ENCODE data around the gene CMSS1. TPM values are rescaled to one million over a fixed set of nuclear protein-coding genes. Genes with fewer than 3 reads are reported as not detected.

CMSS1 gene
- total RNA-seq, 1 experiment from 2014 or later, result 86.3 TPM

DNA sequence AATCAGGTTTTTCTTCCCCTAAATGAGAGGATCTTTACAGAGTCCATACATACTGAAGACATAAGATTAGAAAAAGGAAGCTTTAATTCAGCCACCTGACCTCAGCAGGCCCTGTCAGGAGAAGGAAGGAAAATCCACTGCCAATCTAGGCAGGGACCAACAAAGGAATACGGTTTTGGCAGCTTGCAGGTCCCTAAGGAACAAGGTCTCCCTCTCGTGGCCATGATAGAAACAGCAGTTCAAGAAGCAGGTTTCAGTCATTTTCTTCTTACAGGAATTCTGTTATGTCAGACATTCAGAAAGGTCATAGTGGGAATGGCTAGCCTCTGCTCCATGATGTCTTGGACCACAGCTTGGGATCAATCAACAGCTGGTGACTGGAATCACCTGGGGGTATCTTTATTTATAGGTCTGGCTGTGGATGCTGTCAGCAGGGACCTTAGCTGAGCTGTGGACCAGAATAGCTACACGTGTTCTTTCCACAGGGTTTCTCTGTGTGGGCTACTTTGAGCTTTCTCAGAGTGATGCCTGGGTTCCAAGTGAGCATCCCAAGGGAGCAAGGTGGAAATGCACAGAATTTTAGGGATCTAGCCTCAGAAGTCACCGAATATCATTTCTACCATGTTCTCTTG, 9.4 kb upstream of the CMSS1 start:
- ATAC-seq, result peak; percentile 69
- BruUV-seq (replicated peaks), result no TSS peak
- TF ChIP-seq SIN3A (IDR thresholded peaks at IDR 0.05; ENCODE audit: borderline replicate concordance, insufficient read depth, low read depth, low read length), result no peak
- TF ChIP-seq TCF7L2 (IDR thresholded peaks at IDR 0.05; ENCODE audit: low read depth, low read length), result no peak
- TF ChIP-seq POLR2AphosphoS5 (IDR thresholded peaks at IDR 0.05; ENCODE audit: low read depth, low read length), result no peak
- TF ChIP-seq CTCF (IDR thresholded peaks at IDR 0.05), result peak; percentile 96
- TF ChIP-seq, protein P1, sequence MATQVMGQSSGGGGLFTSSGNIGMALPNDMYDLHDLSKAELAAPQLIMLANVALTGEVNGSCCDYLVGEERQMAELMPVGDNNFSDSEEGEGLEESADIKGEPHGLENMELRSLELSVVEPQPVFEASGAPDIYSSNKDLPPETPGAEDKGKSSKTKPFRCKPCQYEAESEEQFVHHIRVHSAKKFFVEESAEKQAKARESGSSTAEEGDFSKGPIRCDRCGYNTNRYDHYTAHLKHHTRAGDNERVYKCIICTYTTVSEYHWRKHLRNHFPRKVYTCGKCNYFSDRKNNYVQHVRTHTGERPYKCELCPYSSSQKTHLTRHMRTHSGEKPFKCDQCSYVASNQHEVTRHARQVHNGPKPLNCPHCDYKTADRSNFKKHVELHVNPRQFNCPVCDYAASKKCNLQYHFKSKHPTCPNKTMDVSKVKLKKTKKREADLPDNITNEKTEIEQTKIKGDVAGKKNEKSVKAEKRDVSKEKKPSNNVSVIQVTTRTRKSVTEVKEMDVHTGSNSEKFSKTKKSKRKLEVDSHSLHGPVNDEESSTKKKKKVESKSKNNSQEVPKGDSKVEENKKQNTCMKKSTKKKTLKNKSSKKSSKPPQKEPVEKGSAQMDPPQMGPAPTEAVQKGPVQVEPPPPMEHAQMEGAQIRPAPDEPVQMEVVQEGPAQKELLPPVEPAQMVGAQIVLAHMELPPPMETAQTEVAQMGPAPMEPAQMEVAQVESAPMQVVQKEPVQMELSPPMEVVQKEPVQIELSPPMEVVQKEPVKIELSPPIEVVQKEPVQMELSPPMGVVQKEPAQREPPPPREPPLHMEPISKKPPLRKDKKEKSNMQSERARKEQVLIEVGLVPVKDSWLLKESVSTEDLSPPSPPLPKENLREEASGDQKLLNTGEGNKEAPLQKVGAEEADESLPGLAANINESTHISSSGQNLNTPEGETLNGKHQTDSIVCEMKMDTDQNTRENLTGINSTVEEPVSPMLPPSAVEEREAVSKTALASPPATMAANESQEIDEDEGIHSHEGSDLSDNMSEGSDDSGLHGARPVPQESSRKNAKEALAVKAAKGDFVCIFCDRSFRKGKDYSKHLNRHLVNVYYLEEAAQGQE (IDR thresholded peaks at IDR 0.05; ENCODE audit: insufficient read depth in 1 of 2, low read depth in 2 of 2, low read length in 1 of 2), result no peak
- in situ Hi-C loops (cut with HindIII; ENCODE audit: low pct_unique_long_range_greater_than_20kb, low sequenced_read_pairs) (no loop called here), intact Hi-C loops (cut with micrococcal nuclease; ENCODE audit: unreplicated experiment) (no loop called here)
- Histone ChIP-seq H3K4me3 (ENCODE audit: low read depth in 2 of 2, low read length in 2 of 2) (no peak overlapping the region), H3K36me3 (ENCODE audit: control insufficient read depth, insufficient read depth, low read length) (no peaks in the 10 kb centered on the region), H3K9me3 (ENCODE audit: control insufficient read depth, insufficient read depth, low read depth, low read length) (peaks cover 6% of the 10 kb centered on the region; the same call in 1 of the 2 replicates), H3K4me1 (ENCODE audit: control insufficient read depth, insufficient read depth, low read length) (no peaks in the 10 kb centered on the region), H3K27ac (ENCODE audit: low read length) (no peak overlapping the region), H3K27me3 (ENCODE audit: control insufficient read depth, insufficient read depth, low read length) (peaks cover 3% of the 10 kb centered on the region; the same call in 1 of the 2 replicates)
- DNase-seq (ENCODE audit: low read depth, low spot score), result peak; percentile 61
- POLR2A ChIA-PET, result interaction anchor here (1.2 kb wide), 1 partner anchor 9 kb away, joined by 3 read pairs; the partner anchor contains the start of gene CMSS1
- CTCF ChIA-PET, result interaction anchor here (0.6 kb wide), 1 partner anchor 1332 kb away, joined by 3 read pairs; no protein-coding TSS in a partner anchor

GRCh38 chr3:99809565-99809964, 8.1 kb upstream of the CMSS1 start:
- peaks cover 3% of the 10 kb centered on the region; the same call in 1 of the 2 replicates for H3K27me3 ChIP-seq (ENCODE audit: control insufficient read depth, insufficient read depth, low read length)
- no peaks in the 10 kb centered on the region for H3K36me3 ChIP-seq (ENCODE audit: control insufficient read depth, insufficient read depth, low read length)
- in situ Hi-C loops (cut with HindIII; ENCODE audit: low pct_unique_long_range_greater_than_20kb, low sequenced_read_pairs), result no loop called here
- no peak for DNase-seq (ENCODE audit: low read depth, low spot score)
- BruUV-seq (replicated peaks), result no TSS peak
- no peak for TF ChIP-seq SIN3A (IDR thresholded peaks at IDR 0.05; ENCODE audit: borderline replicate concordance, insufficient read depth, low read depth, low read length)
- TF ChIP-seq, protein P1 (IDR thresholded peaks at IDR 0.05; ENCODE audit: insufficient read depth in 1 of 2, low read depth in 2 of 2, low read length in 1 of 2), result no peak
- no peak overlapping the region for H3K4me3 ChIP-seq (ENCODE audit: low read depth in 2 of 2, low read length in 2 of 2)
- intact Hi-C loops (cut with micrococcal nuclease; ENCODE audit: unreplicated experiment), result no loop called here
- ChIA-PET CTCF (no interaction called here), POLR2A (no interaction called here)
- no peaks in the 10 kb centered on the region for H3K4me1 ChIP-seq (ENCODE audit: control insufficient read depth, insufficient read depth, low read length)
- no peak for ATAC-seq
- no peak overlapping the region for H3K27ac ChIP-seq (ENCODE audit: low read length)
- H3K9me3 ChIP-seq (ENCODE audit: control insufficient read depth, insufficient read depth, low read depth, low read length), result peaks cover 6% of the 10 kb centered on the region; the same call in 1 of the 2 replicates
